Kidney epithelial cell (primary cell): ENCODE measurements around the gene SAMD9L. TPM values are rescaled to one million over a fixed set of nuclear protein-coding genes. Genes with fewer than 3 reads are reported as not detected.

Experiments used
- DNase-seq: peaks from one replicate; pipeline ENCODE4 v3.0.0-alpha.2; 2010; ENCODE audit warnings: low read depth
- H3K27me3 ChIP-seq: 2 replicates; pipeline ENCODE4 v1.6.0; 2011; ENCODE audit warnings: low read length; ENCODE audit not compliant: control insufficient read depth, insufficient read depth
- H3K36me3 ChIP-seq: 2 replicates; pipeline ENCODE4 v1.5.1; 2011; ENCODE audit warnings: low read length; ENCODE audit not compliant: control insufficient read depth, insufficient read depth
- H3K4me3 ChIP-seq: 2 replicates; pipeline ENCODE4 v1.5.1; 2011; ENCODE audit warnings: low read depth, mild to moderate bottlenecking, control low read depth, low read length
- total RNA-seq: library from RNA; depleted of rRNA; stranded (reverse); fragments of >200 nt; gene quantifications from 2 replicates; pipeline ENCODE4 v1.2.3, GENCODE V29; 2015
- TF ChIP-seq, protein P1 (sequence below): IDR thresholded peaks from 2 replicates; pipeline ENCODE4 v1.5.1; 2011; ENCODE audit warnings: mild to moderate bottlenecking, moderate library complexity, low read length, control low read depth, inconsistent platforms; ENCODE audit not compliant: insufficient read depth, poor library complexity, severe bottlenecking

The SAMD9L gene
- total RNA-seq, 1 donor from 2014 or later, result 0.79 TPM

DNA sequence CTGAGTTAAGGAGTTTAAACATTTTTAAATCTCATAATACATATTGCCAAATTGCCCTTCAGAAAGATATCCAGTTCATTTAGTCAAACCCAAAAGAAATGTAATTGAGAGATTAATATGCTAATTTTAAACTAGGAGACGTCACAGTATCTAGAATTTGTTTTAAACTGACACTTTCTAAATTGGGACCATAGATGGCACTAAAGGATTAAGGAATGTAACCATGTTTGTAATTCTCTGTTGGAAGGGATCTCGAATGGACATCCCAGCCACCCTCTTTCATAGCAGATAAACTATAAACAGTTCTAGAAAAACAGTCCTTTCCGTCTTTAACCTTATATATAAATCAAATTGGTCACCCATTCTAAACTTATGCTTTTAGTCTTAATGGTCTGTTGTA lies 30.0 kb upstream of the SAMD9L start:
- peaks cover 2% of the 10 kb centered on the region for H3K27me3 ChIP-seq
- TF ChIP-seq, protein P1, sequence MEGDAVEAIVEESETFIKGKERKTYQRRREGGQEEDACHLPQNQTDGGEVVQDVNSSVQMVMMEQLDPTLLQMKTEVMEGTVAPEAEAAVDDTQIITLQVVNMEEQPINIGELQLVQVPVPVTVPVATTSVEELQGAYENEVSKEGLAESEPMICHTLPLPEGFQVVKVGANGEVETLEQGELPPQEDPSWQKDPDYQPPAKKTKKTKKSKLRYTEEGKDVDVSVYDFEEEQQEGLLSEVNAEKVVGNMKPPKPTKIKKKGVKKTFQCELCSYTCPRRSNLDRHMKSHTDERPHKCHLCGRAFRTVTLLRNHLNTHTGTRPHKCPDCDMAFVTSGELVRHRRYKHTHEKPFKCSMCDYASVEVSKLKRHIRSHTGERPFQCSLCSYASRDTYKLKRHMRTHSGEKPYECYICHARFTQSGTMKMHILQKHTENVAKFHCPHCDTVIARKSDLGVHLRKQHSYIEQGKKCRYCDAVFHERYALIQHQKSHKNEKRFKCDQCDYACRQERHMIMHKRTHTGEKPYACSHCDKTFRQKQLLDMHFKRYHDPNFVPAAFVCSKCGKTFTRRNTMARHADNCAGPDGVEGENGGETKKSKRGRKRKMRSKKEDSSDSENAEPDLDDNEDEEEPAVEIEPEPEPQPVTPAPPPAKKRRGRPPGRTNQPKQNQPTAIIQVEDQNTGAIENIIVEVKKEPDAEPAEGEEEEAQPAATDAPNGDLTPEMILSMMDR, result no peak
- H3K4me3 ChIP-seq, result no peak overlapping the region
- DNase-seq, result no peak
- no peaks in the 10 kb centered on the region for H3K36me3 ChIP-seq

DNA sequence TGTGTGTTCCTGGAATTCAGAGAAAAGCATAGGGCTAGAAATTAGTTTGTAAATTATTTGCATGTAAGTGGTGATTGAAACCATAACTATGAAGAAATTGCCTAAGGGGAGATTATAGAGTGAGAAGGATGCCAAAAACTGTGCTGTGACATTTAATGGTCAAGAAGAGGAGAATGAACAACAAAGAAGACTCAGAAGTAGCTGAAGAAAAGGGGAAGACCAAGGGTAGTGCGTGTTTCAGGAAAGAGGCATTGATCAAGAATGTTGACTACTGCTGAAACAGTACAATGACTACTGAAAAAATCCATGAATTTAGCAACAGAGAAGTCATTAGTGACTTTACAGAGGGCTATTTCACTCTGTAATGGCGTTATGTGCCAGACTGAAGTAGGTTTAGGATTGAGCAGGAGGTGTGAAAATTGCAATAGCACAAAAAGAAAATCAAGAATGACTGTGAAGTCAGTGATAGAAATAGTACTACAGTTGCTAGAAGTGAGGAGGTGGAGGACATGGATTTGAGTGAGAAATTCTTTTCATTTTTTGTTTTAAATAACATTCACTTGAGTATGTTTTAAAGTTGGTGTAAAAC lies 28.9 kb upstream of the SAMD9L start:
- peaks cover 2% of the 10 kb centered on the region for H3K27me3 ChIP-seq
- no peak overlapping the region for H3K4me3 ChIP-seq

DNA sequence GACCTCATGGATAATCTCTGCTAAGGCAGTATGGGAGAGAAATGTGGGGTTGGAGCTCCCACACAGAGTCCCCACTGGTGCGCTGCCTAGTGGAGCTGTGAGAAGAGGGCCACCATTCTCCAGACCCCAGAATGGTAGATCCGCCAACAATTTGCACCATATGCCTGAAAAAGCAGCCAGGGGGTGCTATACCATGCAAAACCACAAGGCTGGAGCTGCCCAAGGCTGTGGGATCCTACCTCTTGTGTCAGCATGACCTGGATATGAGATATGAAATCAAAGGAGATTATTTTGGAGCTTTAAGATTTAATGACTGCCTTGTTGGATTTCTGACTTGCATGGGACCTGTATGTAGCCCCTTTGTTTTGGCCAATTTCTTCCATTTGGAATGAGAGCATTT lies 27.0 kb upstream of the SAMD9L start:
- TF ChIP-seq, protein P1, result no peak
- Histone ChIP-seq H3K36me3 (no peaks in the 10 kb centered on the region), H3K4me3 (no peak overlapping the region)

More for the DNA sequence above, 28.9 kb upstream of the SAMD9L start:
- no peaks in the 10 kb centered on the region for H3K36me3 ChIP-seq
- TF ChIP-seq, protein P1, result no peak
- no peak for DNase-seq

DNA sequence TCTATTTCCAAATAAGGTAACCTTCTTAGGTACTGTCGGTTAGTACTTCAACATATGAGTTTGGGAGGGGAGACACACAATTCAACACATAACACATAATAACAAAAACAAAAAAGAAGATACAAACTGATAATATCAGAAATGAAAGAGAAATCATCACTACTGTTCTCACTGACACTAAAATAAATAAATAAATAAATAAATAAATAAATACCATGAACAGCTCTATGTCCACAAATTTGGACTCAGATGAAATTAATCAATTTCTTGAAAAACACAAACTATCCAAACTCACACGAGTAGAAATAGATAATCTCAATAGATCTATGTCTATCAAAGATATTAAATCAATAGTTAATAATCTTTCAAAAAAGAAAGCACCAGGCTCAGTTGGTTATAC lies 24.5 kb upstream of the SAMD9L start:
- no peaks in the 10 kb centered on the region for H3K36me3 ChIP-seq
- H3K4me3 ChIP-seq, result no peak overlapping the region
- TF ChIP-seq, protein P1, result no peak
- DNase-seq, result no peak
- H3K27me3 ChIP-seq, result no peaks in the 10 kb centered on the region

More for the DNA sequence above, 27.0 kb upstream of the SAMD9L start:
- peaks cover 2% of the 10 kb centered on the region for H3K27me3 ChIP-seq
- DNase-seq, result no peak

DNA sequence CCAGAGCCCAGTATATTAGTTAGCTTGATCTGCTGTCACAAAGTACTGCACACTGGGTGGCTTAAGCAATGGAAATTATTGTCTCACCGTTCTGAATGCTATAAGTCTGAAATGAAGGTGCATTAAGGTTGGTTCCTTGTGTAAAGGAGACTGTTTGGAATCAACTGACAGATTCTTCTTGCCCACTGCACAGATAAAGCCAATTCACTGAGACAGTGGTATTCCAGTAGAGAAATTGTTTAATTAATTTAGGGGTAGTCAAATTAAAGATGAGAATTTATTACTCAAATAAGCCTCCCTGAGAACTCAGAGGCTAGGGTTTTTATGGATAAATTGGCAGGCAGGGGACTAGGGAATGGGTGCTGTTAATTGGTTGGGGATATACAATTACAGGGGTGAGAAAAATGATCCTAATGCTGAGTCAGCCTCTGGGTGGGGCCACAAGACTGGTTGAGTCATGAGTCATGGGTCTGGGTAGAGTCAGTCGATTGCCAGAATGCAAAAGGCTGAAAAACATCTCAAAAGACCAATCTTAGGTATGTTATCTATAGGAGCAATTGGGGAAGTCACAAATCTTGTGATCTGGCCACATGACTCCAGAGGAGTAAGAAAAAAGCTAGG lies 23.5 kb upstream of the SAMD9L start:
- Histone ChIP-seq H3K36me3 (no peaks in the 10 kb centered on the region), H3K4me3 (no peak overlapping the region), H3K27me3 (no peaks in the 10 kb centered on the region)
- no peak for DNase-seq
- TF ChIP-seq, protein P1, result no peak

DNA sequence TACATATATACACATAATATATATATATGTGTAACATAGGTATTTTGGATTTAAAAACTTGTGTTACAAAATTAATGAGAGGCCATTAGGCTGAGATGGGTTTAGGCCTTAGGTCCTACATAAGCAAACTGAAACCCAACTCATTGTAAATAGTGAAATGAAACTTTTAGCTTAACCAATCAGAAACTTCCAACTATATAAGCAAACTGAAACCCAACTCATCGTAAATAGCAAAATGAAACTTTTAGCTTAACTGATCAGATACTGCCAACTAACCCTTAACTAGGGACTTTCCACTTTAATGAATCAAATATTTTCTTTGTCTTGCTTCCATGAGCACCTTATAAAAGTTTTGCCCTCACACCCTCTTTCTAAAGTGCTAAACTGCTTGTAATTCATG lies 17.3 kb upstream of the SAMD9L start:
- no peak for DNase-seq
- TF ChIP-seq, protein P1, result no peak
- Histone ChIP-seq H3K4me3 (no peak overlapping the region), H3K36me3 (no peaks in the 10 kb centered on the region), H3K27me3 (no peaks in the 10 kb centered on the region)
